NCI-H2107 treated with DMSO at 0.1 percent for 48 hours (cell line): ENCODE data around the gene PTP4A1.

Source experiments
- DNase-seq: peaks from one replicate; lab custom pipeline; 2025; ENCODE audit not compliant: unreplicated experiment; lab: John Stamatoyannopoulos, UW

PTP4A1 gene

DNA sequence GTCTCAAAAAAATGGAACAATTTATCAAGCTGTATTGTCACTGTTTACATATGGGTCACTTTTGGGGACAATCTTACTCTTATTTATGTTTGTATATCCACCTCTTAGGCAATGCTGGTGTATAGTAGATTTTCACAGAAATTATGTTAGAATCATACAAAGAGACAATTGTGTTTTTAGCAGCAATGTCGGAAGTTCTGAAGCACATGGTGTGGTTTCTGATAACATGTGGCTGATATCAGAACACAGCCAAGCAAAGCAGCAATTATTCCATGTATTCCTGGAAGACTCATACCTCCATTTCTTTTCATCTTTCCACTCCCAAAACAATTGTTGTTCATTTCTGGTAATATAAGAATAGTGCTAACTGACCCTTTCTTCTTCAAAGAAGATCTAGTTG lies 17.5 kb upstream of the PTP4A1 start:
- no peak for DNase-seq

DNA sequence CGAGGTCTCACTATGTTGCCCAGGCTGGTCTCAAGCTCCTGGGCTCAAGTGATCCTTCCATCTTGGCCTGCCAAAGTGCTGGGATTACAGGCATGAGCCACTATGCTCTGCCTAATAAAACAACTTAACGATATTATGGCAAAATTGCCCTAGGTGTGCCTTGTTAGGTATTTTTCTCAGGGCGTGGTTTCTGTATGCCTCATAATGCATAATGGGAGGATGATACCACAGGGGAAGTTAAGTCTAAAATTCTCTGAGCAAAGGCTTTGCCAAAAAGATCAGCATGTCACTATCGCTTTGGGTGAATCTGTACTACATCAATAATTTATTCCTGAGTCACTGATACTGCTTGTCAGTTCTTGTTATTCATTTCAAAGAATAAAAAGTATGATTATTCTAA lies 15.9 kb upstream of the PTP4A1 start:
- DNase-seq: no peak

DNA sequence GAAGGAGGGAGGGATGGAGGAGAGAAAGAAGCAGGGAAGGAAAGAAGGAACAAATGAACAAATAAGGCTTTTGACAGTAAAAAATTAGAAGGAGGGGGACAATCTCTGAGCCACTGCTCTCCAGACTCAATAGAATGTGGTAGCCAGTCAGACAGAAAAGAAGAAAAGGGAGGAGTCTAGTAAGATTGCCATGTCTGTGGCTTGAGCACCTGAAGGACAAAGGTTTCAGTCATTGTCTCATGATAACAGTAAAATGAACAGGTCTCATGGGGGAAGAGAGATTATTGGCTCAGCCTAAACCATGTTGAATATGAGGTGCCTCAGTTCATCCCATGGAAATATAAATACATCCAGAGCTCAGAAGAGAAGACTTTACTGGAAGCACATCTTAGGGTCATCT lies 14.0 kb upstream of the PTP4A1 start:
- no peak for DNase-seq

DNA sequence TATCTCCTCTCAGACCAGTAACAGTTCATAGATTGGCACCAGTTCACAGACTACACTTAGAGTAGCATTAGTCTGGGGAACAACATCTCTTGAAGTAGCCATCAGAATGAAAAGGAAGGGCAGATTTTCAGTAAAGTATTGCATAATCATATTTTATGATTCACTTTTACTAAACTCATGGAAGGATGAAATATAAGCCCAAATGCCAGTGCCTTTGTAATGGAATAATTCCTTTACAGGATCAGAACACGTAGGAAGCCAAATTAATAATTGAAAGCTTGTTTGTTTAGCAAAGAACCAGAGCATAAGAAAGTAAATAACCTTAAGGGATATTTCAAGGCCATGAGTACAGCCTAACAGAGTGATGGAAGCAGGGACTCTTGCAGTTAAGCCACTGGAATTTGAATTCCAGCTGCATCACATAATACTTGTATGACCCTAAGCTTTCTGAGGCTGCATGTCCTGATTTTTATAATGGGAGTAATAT lies 11.4 kb upstream of the PTP4A1 start:
- DNase-seq: no peak

DNA sequence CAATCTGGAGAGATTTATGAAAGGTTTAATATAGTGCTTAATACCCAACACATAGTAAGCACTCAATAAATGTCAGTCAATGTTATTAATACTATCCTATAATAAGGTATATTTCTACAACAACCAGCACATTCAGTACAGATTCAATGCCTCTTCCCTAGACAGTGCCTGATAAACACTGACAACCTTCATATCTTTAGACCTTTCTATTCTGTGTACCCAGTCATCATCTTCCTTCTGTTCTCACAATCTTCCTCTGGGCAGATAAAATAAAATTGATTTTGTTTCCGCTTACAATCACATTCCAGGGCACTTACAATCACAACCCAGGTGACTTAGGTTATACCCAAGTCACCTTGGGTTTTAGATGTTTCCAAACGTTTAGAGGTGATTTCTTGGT lies 11.0 kb upstream of the PTP4A1 start:
- no peak for DNase-seq

DNA sequence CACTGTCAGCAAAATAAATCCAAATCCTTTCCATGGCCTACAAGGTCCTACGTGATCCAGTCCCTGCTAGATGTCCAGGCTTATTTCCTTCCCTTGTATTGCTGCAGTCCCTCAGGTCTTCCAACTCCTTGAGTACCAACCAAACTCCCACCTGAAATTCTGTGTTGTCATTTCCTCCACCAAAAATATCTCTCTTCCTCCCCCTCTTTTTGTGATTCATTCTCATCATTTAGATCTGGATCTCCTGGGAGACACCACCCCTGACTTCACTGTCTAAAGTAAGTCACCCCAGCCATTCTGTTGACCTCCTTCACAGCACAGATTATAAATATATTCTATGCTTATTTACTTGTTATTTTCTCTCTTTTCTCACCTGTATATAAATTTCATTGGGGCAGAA lies 9.0 kb upstream of the PTP4A1 start:
- DNase-seq: no peak

DNA sequence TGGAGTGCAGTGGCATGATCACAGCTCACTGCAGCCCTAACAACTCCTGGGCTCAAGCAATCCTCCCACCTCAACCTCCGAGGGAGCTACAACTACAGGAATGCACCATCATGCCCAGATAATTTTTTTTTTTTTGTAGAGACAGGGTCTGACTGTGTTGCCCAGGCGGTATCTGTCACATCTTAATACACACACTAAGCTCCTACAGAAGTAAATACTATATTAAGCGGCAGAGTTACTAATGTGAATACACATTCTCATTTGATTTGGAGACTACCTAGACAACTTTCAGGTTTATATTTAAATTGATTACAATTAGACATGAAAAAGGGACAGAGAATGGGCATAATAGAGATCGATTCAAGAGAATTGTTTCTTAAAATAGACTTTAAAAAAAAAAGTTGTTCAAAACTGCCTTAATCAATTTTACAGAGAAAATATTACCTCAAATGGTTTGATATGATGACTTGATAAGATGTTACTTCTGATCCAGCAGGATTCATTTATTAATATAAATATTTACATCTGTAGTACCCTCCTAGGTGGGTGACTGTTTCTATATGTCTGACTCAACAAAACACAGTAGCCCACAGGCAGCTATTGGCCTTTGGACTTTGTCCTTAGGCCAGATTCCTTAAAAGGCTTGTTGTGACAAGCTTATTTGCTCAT lies 7.1 kb upstream of the PTP4A1 start:
- no peak for DNase-seq

DNA sequence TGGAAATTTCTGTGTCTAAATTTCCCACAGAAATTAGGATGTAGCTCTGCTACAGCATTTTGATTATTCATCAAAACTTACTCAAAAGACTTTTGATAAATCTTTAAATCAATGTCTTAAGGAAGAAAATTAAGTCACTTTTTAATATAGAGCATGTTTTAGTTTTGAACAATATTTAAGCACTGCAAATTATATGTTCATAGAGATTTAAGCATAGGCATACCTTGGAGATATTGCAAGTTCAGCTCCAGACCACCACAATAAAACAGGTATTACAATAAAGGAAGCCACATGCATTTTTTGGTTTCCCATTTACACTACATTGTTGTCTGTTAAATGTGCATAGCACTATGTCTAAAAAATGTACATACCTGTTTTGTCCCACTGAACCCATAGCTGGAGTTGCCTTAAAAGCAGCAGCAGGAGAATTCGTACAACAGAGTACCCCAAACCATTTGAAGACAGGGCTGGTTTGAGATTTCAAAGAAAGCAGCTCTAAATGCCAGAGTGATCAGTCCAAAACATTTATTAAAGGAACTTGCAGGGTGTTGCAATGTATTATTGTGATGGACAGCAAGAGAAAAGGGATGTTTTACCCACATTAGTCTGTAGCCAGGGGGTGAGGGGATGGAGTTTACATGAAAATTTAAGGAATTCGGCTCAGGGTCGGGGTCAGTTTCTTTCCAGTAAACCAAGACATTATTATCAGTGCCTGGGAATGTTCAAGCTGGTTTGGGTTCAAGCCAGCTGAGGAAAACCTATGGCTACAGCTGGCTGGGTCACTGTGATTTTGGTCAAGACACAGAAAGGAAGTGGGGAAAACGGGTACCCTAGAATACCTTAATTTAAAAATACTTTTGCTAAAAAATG lies 6.3 kb upstream of the PTP4A1 start:
- DNase-seq: no peak

DNA sequence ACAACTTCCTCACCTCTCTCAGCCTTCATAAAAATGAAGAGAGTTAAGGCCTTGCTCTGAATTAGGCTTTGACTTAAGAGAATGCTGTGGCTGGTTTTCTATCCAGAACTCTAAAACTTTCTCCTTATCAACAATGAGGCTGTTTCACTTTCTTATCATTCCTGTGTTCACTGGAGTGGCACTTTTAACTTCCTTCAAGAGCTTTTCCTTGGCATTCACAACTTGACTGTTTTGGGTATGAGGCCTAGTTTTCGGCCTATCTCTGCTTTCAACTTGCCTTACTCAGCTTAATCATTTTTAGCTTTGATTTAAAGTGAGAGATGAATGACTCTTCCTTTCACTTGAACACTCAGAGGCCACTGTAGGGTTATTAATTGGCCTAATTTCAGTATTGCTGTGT lies 4.3 kb upstream of the PTP4A1 start:
- DNase-seq: no peak

DNA sequence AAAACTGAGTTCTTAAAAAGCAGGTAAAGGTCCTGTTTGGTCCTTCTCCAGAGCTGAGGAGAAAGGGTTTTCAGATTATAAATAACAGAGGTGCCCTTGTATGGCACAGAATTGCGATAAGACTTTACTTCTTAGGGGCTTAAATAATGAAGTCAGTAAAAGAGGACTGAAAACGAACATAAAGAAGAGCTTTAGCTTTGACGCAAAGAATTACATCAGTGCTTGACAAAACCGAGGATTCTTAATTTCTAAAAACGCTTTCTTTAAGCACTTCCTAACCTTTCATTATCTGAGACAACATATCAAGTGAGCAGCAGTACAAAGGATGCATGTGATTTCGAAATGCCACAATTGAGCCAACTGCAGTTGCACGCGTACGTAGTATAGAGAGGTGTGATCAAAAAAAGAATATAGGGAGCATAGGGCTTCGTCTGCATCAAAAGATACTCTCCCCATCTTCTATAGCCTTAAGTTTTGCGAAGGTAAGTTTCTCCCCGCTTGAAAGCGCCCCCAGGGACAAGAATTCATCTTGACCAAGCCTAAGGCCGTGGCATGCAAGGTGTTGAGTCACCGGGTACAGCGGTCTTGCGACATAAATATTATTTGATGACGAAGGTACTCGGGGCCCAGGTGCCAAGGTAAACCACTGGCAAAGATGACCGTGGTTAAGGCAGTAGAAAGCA lies 778 bp upstream of the PTP4A1 start:
- DNase-seq: peak; percentile 75

DNA sequence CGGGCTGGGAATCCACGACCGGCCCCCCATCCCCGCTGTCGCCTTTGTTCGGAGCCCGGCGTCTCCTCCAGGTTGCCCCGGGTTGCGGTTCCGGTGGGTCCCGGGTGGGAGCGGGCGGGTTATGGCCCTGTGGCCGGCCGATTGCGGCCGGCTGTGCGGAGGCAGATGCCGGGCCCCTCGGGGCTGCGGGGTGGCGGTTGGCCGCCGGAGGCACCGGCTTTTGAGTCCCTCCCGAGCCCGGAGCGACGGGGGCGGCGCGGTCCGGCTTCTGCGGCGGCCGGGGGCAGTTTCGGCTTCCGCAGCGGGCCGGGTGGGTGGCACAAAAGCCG lies 431 bp downstream of the PTP4A1 start:
- no peak for DNase-seq

DNA sequence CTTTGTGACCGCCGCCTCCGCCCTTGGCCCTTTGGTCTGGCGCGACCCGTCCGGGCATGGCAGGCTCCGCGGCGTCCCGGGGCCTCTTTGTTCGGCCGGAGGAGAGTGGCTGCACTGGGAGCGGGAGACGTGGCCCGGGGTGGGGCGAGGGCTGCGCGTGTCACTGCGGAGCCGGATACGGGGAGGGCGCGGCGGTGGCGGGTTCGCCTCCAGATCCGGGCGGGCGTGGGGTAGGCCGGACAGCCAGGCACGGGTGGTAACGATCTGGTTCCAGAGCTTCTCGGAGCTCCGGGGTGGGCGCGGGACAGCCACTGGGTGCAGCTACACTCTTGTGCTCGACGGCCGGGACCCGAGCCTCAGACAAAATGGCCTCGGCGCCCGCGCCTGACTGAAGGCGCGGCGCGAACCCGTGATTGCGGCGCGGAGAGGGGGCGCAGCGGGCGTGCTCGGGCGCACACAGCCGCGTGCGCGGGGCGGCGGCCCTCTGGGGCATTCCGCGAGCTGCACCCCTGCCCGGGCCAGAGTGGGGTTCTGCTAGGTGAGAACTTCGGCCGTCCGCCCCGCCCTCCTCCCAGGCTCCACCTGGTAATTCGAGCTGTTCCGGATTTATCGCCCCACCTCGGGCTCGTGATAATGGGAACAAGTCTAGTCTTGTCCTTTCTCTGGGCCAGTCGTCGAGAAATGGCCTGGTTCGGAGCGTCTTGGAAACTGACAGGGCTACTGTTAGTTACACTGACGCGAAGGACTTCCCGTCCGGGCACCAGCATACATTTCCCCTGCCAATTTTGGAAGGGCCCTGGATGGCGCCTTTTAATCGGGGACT lies 1.0 kb downstream of the PTP4A1 start:
- peak; percentile 44 for DNase-seq

DNA sequence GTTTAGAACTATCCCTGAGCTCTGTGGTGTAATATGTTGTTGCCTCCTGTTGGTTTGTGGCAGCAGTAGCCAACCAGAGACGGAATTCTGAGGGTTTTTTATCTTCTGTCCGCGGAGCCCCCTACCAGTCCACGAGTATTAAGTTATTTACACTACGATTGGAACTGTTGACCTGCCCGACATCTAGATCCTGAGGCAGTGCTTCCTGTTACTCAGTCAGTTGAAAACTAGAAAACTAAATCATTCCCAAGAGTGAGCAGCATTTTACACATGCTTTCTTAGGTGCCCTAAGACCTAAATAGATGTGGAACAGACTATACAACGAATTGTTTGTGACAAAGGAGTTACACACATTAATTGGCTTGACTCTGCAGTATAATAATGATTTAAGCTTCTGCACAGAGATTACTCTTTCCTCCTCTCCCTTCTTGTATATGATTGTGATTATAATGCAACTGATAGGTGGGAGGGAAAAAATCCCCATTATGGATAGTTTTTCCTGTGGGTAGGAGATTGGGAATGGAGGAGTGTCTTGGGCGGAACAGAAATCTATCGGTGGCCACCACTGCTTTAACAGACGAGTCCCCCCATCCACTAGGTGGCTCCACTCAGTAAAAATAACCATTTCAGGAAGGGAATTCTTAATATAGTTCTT lies 1.7 kb downstream of the PTP4A1 start:
- peak; percentile 16 for DNase-seq

DNA sequence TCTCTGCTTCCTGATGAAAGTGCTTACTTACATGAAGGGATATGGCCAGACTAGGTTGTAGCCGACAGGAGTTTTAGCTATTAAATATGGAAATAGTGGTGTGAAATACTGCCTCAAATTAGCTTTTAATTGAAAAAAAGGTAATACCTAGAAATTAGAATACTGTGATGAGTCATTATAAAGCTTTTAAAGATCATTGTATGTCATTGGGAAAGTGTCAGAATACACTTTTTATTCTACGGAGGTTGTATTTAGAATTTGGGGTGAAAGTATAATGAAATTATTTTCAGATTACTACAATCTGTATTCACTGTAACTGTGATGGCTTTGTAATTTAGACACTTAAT lies 2.2 kb downstream of the PTP4A1 start:
- no peak for DNase-seq

DNA sequence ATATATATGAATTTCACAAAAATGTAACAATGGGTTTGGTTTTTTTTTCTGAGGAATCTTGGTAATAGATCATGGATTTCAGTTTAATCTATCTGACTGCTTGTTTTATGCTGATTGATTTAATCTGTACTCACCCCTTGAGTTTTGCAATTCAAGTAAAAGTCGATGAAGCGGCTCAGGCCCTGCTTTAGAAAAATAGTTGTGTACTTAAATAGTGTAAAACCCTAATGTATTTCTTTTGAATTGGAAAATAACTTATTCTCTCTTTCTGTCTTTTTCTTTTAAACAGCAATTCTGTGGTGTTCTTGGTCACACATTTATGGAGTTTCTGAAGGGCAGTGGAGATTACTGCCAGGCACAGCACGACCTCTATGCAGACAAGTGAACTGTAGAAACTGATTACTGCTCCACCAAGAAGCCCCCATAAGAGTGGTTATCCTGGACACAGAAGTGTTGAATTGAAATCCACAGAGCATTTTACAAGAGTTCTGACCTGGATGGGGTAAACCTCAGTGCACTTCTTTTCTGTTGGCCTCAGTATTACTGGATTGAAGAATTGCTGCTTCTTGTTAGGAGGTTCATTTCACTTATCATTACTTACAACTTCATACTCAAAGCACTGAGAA lies 4.0 kb downstream of the PTP4A1 start:
- DNase-seq: no peak

DNA sequence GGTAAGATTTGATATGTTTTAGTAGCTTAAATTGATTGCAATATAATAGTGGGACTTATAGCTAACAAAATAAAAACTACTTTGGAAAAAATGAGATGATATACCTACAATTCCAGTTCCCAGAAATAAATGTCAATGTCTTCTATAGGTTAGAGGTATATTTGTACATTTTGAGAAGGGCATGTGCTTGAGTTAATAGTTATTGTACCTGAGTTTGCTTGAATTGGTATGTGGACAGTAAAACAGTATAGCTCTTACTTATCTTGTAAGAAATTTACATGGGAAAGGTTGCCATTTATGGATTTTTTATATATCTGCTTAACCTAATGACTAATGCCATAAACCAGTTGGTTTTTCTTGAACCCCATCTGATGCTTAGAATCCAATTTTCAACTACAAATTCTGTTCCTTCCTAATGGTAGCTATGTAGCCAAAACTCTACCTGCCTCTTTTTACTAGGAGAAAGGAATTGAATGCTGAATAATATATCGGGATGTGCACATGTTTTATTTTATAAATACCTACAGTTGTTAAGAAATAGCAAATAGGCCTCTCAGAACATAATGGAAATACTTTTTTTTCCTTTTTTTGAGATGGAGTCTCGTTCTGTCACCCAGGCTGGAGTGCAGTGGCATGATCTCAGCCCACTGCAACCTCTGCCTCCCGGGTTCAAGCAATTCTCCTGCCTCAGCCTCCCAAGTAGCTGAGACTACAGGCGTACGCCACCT lies 4.9 kb downstream of the PTP4A1 start:
- DNase-seq: no peak

DNA sequence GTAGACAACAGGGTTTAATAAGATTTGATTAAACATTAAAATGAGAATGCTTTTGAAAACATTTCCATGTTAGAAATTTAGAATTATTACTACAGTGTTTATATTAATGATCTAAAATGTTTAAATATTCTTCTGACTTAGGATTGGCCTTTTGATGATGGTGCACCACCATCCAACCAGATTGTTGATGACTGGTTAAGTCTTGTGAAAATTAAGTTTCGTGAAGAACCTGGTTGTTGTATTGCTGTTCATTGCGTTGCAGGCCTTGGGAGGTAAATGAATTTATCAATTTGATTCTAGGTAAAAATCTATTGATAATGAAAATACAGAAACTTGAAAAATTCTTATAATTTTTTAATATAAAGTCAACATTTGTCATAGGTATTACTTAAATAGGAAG lies 6.5 kb downstream of the PTP4A1 start:
- no peak for DNase-seq

DNA sequence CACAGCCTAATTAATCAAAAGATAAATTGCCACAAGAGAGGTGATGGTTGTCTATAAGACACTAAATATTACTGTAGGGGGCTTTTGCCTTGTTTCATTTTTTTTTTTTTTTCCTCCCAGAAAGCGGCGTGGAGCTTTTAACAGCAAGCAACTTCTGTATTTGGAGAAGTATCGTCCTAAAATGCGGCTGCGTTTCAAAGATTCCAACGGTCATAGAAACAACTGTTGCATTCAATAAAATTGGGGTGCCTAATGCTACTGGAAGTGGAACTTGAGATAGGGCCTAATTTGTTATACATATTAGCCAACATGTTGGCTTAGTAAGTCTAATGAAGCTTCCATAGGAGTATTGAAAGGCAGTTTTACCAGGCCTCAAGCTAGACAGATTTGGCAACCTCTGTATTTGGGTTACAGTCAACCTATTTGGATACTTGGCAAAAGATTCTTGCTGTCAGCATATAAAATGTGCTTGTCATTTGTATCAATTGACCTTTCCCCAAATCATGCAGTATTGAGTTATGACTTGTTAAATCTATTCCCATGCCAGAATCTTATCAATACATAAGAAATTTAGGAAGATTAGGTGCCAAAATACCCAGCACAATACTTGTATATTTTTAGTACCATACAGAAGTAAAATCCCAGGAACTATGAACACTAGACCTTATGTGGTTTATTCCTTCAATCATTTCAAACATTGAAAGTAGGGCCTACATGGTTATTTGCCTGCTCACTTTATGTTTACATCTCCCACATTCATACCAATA lies 7.8 kb downstream of the PTP4A1 start:
- no peak for DNase-seq

DNA sequence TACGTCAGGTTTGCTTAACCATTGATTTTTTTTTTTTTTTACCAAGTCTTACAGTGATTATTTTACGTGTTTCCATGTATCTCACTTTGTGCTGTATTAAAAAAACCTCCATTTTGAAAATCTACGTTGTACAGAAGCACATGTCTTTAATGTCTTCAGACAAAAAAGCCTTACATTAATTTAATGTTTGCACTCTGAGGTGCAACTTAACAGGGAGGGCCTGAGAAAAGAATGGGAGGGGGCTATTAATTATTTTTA lies 8.4 kb downstream of the PTP4A1 start:
- DNase-seq: no peak
